HG03045 (cell line): ENCODE data around the gene CKLF.
"Not testable (repeated sequence)": the region's sequence is repeated elsewhere in the genome, so short reads cannot be mapped to it uniquely, and the experiment has no call there.

Source experiments
- ATAC-seq: cut with Tn5 transposase; IDR thresholded peaks from one replicate; pipeline ENCODE4 v1.9.1; 2021; ENCODE audit warnings: mild to moderate bottlenecking, moderate library complexity; ENCODE audit not compliant: unreplicated experiment

Gene CKLF

GRCh38 chr16:66552286-66553177, at the start of gene CKLF:
CKLF (plus strand) TSS chr16:66552576; CDS start chr16:66552716, 140 bp downstream.
- ATAC-seq, result peak; percentile 63

- no peak for ATAC-seq
These were observed 49.3 kb upstream of the CKLF start for GRCh38 chr16:66503030-66503429.

- no peak for ATAC-seq
These were observed 48.8 kb upstream of the CKLF start for GRCh38 chr16:66503612-66504011.

- no peak for ATAC-seq
These were observed 44.6 kb upstream of the CKLF start for GRCh38 chr16:66507731-66508239.

GRCh38 chr16:66508248-66508913, 44.0 kb upstream of the CKLF start:
- ATAC-seq, result no peak

GRCh38 chr16:66508914-66509496, 43.4 kb upstream of the CKLF start:
- no peak for ATAC-seq

GRCh38 chr16:66509576-66509975, 42.8 kb upstream of the CKLF start:
- no peak for ATAC-seq

- no peak for ATAC-seq
These were observed 42.1 kb upstream of the CKLF start for GRCh38 chr16:66510298-66510697.

GRCh38 chr16:66510711-66511601, 41.4 kb upstream of the CKLF start:
- ATAC-seq, result no peak

- ATAC-seq, result no peak
These were observed 40.6 kb upstream of the CKLF start for GRCh38 chr16:66511602-66512271.

- no peak for ATAC-seq
These were observed 39.9 kb upstream of the CKLF start for GRCh38 chr16:66512272-66513110.

GRCh38 chr16:66513111-66513723, 39.2 kb upstream of the CKLF start:
- no peak for ATAC-seq

GRCh38 chr16:66514391-66514790, 38.0 kb upstream of the CKLF start:
- ATAC-seq, result not testable (repeated sequence)

- not testable (repeated sequence) for ATAC-seq
These were observed 37.3 kb upstream of the CKLF start for GRCh38 chr16:66514980-66515595.

- peak; percentile 0 for ATAC-seq
These were observed 36.5 kb upstream of the CKLF start for GRCh38 chr16:66515596-66516508.

GRCh38 chr16:66516509-66516807, 35.9 kb upstream of the CKLF start:
- no peak for ATAC-seq

- ATAC-seq, result peak; percentile 96
These were observed 35.4 kb upstream of the CKLF start for GRCh38 chr16:66516808-66517585.
